ENCODE data around the gene E4F1.

E4F1 gene

DNA sequence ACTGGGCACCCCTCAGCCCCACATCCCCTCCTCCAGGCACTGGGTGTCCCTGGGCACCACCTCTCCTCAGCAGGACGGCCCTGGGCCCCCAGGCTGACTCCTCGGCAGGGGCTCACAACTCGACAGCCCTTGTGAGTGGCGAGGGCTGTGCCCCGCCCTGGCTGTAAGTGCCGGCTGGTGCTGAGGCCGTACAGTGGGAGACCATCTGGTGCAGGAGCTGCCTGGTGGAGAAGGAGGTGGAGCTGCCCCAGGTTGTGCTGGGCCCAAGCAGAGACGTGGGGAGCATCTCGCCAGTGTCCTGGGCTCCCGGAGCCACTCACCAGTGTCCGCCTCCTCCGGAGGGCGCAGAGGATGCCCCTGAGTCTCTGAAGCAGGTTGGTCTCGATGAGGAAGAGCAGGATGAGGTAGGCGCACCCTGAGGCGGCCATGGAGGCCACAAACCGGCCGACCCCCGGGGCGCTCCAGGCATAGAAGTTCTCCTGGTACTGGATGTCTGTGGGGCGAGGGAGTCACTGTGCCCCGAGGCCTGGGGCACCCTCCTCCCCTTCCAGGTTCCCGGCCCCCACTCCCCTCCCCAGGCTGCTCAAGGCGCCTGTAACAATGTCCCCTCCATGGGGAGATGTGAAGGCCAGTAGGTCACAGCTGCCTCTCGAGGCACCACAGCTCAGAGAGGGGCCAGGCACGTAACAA lies 59.6 kb downstream of the E4F1 start:
- no peak for DNase-seq (ENCODE audit: low read depth, low spot score)
- Histone ChIP-seq H3K27ac (ENCODE audit: low read length) (no peak overlapping the region), H3K4me3 (ENCODE audit: low read length) (no peak overlapping the region), H3K36me3 (ENCODE audit: control insufficient read depth, insufficient read depth, low read length) (no peaks in the 10 kb centered on the region; the same call in 1 of the 2 replicates), H3K27me3 (ENCODE audit: control insufficient read depth, insufficient read depth, low read length) (no peaks in the 10 kb centered on the region), H3K9me3 (ENCODE audit: control insufficient read depth, insufficient read depth, low read length) (no peaks in the 10 kb centered on the region), H3K4me1 (ENCODE audit: control insufficient read depth, insufficient read depth, low read length) (no peaks in the 10 kb centered on the region)
- no CpG with 5 or more reads among the region's 26 CpGs for WGBS (ENCODE audit: insufficient coverage, insufficient read length)

GRCh38 chr16:2284001-2284770 lies 60.8 kb downstream of the E4F1 start:
- Histone ChIP-seq H3K4me1 (ENCODE audit: control insufficient read depth, insufficient read depth, low read length) (no peaks in the 10 kb centered on the region), H3K9me3 (ENCODE audit: control insufficient read depth, insufficient read depth, low read length) (no peaks in the 10 kb centered on the region), H3K27me3 (ENCODE audit: control insufficient read depth, insufficient read depth, low read length) (no peaks in the 10 kb centered on the region), H3K4me3 (ENCODE audit: low read length) (no peak overlapping the region), H3K27ac (ENCODE audit: low read length) (no peak overlapping the region), H3K36me3 (ENCODE audit: control insufficient read depth, insufficient read depth, low read length) (no peaks in the 10 kb centered on the region)
- no CpG with 5 or more reads among the region's 37 CpGs for WGBS (ENCODE audit: insufficient coverage, insufficient read length)
- DNase-seq (ENCODE audit: low read depth, low spot score), result no peak

GRCh38 chr16:2284797-2285576 lies 61.6 kb downstream of the E4F1 start:
- WGBS (ENCODE audit: insufficient coverage, insufficient read length), result no CpG with 5 or more reads among the region's 35 CpGs
- H3K27me3 ChIP-seq (ENCODE audit: control insufficient read depth, insufficient read depth, low read length), result no peaks in the 10 kb centered on the region
- no peaks in the 10 kb centered on the region for H3K4me1 ChIP-seq (ENCODE audit: control insufficient read depth, insufficient read depth, low read length)
- H3K9me3 ChIP-seq (ENCODE audit: control insufficient read depth, insufficient read depth, low read length), result no peaks in the 10 kb centered on the region
- no peak overlapping the region for H3K4me3 ChIP-seq (ENCODE audit: low read length)
- no peaks in the 10 kb centered on the region for H3K36me3 ChIP-seq (ENCODE audit: control insufficient read depth, insufficient read depth, low read length)
- no peak overlapping the region for H3K27ac ChIP-seq (ENCODE audit: low read length)
- DNase-seq (ENCODE audit: low read depth, low spot score), result no peak
